Measurements from ENCODE around the gene BLNK.

BLNK gene

GRCh38 chr10:96289218-96289910 is 18.0 kb upstream of the BLNK start:
- no peak for DNase-seq (ENCODE audit: low read depth in 3 of 3, low spot score in 1 of 3)

GRCh38 chr10:96288151-96288621 is 16.8 kb upstream of the BLNK start:
- DNase-seq (ENCODE audit: low read depth in 3 of 3, low spot score in 1 of 3) = no peak

- DNase-seq (ENCODE audit: low read depth in 3 of 3, low spot score in 1 of 3) = no peak
Observed at GRCh38 chr10:96287392-96288105, 16.2 kb upstream of the BLNK start.

- no peak for DNase-seq (ENCODE audit: low read depth in 3 of 3, low spot score in 1 of 3)
Observed at GRCh38 chr10:96285331-96285752, 14.0 kb upstream of the BLNK start.

- DNase-seq (ENCODE audit: low read depth in 3 of 3, low spot score in 1 of 3) = no peak
Observed at GRCh38 chr10:96283756-96284155, 12.4 kb upstream of the BLNK start.

- no peak for DNase-seq (ENCODE audit: low read depth in 3 of 3, low spot score in 1 of 3)
Observed at GRCh38 chr10:96283351-96283750, 12.0 kb upstream of the BLNK start.

- DNase-seq (ENCODE audit: low read depth in 3 of 3, low spot score in 1 of 3) = no peak
Observed at GRCh38 chr10:96281444-96282029, 10.2 kb upstream of the BLNK start.

- no peak for DNase-seq (ENCODE audit: low read depth in 3 of 3, low spot score in 1 of 3)
Observed at GRCh38 chr10:96280859-96281258, 9.5 kb upstream of the BLNK start.

GRCh38 chr10:96279191-96279641 is 7.8 kb upstream of the BLNK start:
- no peak for DNase-seq (ENCODE audit: low read depth in 3 of 3, low spot score in 1 of 3)

- DNase-seq (ENCODE audit: low read depth in 3 of 3, low spot score in 1 of 3) = no peak
Observed at GRCh38 chr10:96276831-96277230, 5.5 kb upstream of the BLNK start.

GRCh38 chr10:96276426-96276825 is 5.1 kb upstream of the BLNK start:
- no peak for DNase-seq (ENCODE audit: low read depth in 3 of 3, low spot score in 1 of 3)

GRCh38 chr10:96275685-96276418 is 4.5 kb upstream of the BLNK start:
- no peak for DNase-seq (ENCODE audit: low read depth in 3 of 3, low spot score in 1 of 3)

- no peak for DNase-seq (ENCODE audit: low read depth in 3 of 3, low spot score in 1 of 3)
Observed at GRCh38 chr10:96272316-96273280, 1.2 kb upstream of the BLNK start.

GRCh38 chr10:96270571-96270970 is 798 bp downstream of the BLNK start:
- no peak for DNase-seq (ENCODE audit: low read depth in 3 of 3, low spot score in 1 of 3)

- DNase-seq (ENCODE audit: low read depth in 3 of 3, low spot score in 1 of 3) = no peak
Observed at GRCh38 chr10:96269438-96270300, 1.7 kb downstream of the BLNK start.

GRCh38 chr10:96268341-96268909 is 2.9 kb downstream of the BLNK start:
- DNase-seq (ENCODE audit: low read depth in 3 of 3, low spot score in 1 of 3) = no peak

GRCh38 chr10:96267234-96267705 is 4.1 kb downstream of the BLNK start:
- DNase-seq (ENCODE audit: low read depth in 3 of 3, low spot score in 1 of 3) = no peak

GRCh38 chr10:96266118-96266770 is 5.1 kb downstream of the BLNK start:
- no peak for DNase-seq (ENCODE audit: low read depth in 3 of 3, low spot score in 1 of 3)
